HG03103 (cell line): ENCODE data around the gene RANBP17.
"Not testable (repeated sequence)": the region's sequence is repeated elsewhere in the genome, so short reads cannot be mapped to it uniquely, and the experiment has no call there.

Experiments
- ATAC-seq: cut with Tn5 transposase; IDR thresholded peaks from one replicate; pipeline ENCODE4 v1.9.1; 2021; ENCODE audit warnings: low read depth; ENCODE audit not compliant: unreplicated experiment

The RANBP17 gene

GRCh38 chr5:170937914-170938313 lies 76.1 kb downstream of the RANBP17 start:
- ATAC-seq: no peak

DNA sequence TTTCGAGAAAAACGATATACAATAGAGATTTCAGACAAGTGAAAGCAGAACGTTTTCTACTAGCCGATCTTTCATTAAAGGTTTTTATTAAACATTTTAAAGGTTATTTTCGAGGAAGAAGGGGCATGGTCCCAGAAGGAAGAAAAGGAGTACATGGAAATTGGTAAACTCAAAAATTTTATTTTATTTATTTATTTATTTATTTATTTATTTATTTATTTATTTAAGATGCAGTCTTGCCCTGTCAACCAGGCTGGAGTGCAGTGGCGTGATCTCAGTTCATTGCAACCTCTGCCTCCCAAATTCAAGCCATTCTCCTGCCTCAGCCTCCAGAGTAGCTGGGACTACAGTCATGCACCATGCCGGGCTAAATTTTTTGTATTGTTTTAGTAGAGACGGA lies 77.4 kb downstream of the RANBP17 start:
- ATAC-seq: no peak

GRCh38 chr5:170941788-170942187 lies 80.0 kb downstream of the RANBP17 start:
- ATAC-seq: no peak

DNA sequence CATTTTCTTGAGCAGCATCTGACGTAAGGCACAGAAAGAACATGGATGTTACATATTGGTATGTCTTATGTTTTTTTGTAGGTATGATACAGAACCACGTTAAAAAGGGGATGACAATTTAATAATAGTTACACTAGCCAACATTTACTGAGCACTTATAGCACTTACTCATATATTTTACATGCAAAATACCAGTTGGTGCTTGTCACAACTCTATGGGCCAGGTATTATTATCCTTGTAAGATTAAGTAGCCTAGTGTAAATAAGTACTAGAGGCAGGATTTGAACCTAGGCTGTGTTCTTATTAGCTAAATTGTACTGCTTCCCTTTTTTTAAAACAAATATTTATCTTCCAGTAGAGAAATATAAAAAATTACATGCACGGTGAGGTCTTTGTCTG lies 83.5 kb downstream of the RANBP17 start:
- no peak for ATAC-seq

DNA sequence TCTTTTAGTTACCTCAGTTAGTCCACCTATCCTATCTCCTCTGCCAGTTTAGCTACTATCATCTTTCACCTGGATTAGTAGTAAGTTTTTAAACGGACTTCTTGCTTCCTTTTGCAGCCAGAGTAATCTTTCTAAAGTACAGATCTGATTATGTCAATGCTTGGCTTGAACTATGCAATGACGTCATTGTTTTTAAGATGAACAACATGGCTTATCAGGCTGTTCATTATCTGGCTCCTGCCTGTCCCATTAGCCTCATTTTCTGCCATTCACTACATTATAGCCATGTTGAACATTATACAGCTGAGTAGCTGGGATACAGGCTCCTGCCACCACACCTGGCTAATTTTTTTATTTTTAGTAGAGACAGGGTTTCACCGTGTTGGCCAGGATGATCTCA lies 98.7 kb downstream of the RANBP17 start:
- no peak for ATAC-seq

- ATAC-seq: no peak
These were observed 101.7 kb downstream of the RANBP17 start for GRCh38 chr5:170963521-170963920.

DNA sequence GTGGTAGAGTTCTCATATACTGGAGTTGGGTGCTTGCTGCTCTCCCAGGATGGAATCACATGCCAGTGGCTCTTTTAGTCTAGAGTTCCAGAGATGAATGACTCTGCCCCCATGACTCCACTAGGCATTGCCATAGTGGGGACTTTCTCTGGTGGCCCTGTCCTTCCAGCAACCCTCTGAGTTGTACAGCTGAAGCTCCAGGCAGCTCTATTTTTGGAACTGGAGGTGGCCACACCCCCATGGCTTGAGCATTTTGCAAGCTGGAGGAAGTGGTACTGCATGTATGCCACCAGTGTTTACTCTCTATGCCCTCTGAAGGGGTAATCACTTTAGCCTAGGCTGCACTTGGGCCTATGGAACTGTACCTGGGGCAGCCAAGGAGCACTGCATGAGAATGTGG lies 112.6 kb downstream of the RANBP17 start:
- no peak for ATAC-seq

GRCh38 chr5:170980261-170980660 lies 118.4 kb downstream of the RANBP17 start:
- not testable (repeated sequence) for ATAC-seq

DNA sequence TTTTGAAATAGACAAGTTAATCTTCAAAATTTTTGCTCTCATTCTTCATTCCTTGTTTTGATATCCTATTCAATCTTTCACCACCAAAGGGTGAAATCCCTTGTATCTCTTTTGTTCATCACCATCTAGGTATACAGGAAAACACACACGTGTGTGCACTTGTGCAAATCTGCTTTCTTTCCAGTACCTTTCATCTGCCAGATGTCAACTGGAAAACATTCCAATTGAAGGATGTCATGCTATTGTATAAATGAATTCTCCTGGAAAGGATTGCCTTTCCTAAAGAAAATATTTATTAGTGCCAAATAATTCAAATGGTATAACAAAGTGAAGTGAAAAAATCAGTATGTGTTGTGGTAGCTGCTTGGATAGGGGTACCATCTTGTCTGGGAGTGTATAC lies 123.7 kb downstream of the RANBP17 start:
- no peak for ATAC-seq

GRCh38 chr5:170986598-170986997 lies 124.8 kb downstream of the RANBP17 start:
- ATAC-seq: no peak

DNA sequence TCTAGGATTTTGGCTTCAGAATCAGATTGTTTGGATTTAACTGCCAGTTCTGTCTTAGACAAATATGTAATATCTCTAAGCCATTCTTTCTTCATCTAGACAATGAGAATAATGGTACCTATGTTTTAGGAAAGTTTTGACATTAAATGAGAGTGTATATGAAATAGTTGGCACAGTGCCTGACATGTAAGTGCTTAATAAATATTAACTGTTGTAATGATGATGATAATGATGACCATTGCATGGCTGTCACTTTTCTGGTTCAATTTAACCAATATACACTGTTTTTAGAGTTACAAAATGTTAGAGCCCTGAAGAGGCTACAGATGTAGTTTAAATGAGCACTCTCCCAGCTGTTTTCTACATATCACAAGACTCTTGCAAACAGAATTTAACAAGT lies 131.7 kb downstream of the RANBP17 start:
- ATAC-seq: no peak

GRCh38 chr5:171010086-171010485 lies 148.3 kb downstream of the RANBP17 start:
- no peak for ATAC-seq

DNA sequence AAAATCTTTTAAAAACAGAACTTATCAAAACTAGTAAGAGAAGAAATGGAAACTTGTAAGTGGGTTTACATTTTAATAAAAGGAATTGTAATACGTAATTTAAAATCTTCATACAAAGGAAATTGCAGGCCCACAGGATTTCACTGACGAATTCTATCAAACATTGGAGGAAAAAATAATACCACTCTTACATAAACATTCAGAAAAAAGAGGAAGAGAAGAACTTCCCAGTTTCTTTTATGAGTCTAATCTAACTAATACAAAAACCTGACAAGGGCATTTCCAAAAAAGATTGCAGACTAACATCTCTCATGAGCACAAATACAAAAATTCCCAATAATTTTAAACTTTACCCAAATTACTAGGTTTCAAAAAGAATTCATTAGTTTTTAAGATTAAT lies 149.0 kb downstream of the RANBP17 start:
- ATAC-seq: no peak

DNA sequence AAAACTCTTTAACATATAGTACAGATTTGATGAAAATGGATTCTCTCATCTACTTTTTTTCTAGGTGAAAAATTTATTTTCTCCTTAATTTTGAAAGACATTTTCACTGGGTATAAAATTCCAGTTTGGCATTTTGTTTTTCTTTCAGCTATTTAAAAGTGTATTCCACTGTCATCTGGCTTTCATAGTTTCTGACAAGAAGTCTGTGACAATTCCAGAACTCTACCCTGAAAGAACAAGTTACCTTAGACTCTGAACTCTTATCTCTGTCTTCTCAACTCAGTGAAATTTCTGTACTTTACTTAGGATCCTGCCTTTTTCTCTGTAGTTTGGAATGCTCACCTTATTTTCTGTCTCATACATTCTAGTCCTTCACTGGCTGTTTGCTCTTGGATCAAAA lies 161.7 kb downstream of the RANBP17 start:
- ATAC-seq: no peak

GRCh38 chr5:171024084-171024483 lies 162.3 kb downstream of the RANBP17 start:
- ATAC-seq: no peak

- no peak for ATAC-seq
These were observed 167.6 kb downstream of the RANBP17 start for GRCh38 chr5:171029401-171029800.

DNA sequence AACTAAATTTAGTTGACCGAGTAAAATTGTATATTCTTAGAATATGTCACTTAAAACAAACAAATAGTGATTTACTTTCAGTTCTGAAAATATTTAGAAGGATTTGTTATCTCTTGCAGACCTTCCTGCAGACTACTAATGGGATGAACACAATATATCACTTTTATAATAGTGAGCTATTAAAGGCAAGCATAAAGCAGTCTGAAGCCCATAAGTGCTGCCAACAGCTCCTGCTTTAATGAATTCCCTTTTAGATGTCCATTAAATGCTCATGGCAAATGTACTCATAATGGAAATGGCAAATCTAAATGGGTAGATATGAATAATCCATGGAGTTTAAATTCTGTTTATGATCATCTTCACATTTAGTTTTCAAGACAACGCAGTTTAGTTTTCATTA lies 170.2 kb downstream of the RANBP17 start:
- ATAC-seq: no peak

DNA sequence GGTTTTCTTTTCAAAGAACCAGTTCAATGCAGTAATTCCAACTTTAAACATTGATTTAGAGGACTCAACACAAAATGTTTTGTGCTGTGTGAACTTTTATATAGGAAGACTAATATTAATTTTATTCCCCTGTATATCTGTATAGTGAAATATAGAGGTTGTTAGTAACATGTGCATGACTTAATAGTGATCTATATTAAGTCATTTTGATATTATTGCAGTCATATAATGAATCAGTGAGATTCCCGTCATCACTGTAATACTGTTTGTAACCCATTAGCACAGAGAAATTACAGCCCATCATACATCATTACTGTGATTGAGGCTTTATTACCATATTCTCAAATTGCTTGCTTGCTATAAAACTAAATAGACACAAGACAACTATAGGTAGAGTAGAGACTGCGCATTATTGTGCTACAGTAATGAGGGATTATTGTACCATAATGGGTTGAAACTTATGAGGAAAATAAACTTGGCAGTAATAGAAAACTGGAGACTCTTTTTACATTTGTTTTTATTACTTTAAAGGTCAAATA lies 170.7 kb downstream of the RANBP17 start:
- no peak for ATAC-seq

DNA sequence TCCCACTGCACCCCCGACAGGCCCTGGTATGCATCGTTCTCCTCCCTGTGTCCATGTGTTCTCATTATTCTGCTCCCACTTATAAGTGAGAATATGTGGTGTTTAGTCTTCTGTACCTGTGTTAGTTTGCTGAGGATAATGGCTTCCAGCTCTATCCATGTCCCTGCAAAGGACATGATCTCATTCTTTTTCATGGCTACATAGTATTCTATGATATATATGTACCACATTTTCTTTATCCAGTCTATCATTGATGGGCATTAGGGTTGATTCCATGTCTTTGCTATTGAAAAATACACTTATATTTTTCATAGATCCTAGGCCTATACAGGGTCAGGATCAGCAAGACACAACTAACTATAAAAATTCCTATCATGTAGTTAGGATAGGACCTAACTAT lies 180.1 kb downstream of the RANBP17 start:
- ATAC-seq: not testable (repeated sequence)

DNA sequence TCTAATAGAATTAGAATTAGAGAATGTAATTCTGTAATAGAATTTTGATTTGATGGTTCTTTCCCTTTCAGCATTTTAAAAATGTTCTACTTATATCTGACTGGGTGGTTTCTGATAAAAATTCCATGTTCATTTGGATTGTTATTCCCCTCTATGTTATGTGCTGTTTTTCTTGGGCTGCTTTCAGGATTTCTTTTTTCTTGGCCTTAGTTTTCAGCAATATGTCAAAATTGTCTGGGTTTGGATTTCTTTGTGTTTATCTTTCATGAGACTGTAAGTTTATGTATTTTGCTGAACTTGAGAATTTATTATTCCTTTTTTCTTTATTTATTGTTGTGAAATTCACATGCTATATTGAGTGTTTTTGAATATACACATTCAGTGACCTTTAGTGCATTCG lies 189.1 kb downstream of the RANBP17 start:
- no peak for ATAC-seq

GRCh38 chr5:171055875-171056454 lies 194.1 kb downstream of the RANBP17 start:
- no peak for ATAC-seq

DNA sequence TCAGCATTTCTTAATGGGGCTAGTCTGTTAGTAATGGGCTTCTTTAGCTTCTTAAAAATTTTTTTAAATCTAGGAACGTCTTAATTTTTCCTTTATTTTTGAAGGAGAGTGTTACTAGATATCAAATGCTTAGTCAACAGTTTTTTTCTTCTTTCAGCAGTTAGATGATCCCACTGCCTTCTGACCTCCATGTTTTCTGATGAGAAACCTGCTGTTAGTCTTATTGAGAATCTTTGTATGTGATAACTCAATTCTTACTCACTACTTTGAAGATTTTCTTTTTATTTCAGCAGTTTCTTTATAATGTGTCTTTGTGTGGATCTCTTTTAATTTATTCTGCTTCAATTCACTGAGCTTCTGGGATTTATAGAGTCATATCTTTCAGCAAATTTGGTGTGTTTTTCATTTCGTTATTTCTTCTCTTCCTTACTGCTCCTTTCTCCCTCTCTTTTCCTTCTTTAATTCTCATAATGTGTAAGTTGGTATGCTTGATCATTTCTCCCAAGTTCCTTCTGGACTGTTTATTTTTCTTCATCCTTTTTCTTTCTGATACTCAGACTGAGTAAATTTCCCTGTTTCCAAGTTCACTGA lies 205.8 kb downstream of the RANBP17 start:
- ATAC-seq: no peak

- ATAC-seq: no peak
These were observed 212.9 kb downstream of the RANBP17 start for GRCh38 chr5:171074747-171075146.
